Right lobe of liver (tissue), 6 donors: Measurements from ENCODE around the gene ATG2A. TPM values are rescaled to one million over a fixed set of nuclear protein-coding genes. Genes with fewer than 3 reads are reported as not detected.

Source experiments
- ATAC-seq, 4 donors: fragments of 200-7000 bp; cut with Tn5 transposase; one replicate each; pipeline ENCODE4 v1.9.1; 2020; ENCODE audit warnings: mild to moderate bottlenecking in 4 of 4, moderate library complexity in 4 of 4
- DNase-seq, 3 donors: peaks; one replicate each; pipeline ENCODE4 v3.0.0-alpha.2; 2020
- H3K27ac ChIP-seq, 3 donors: fragments of 200-600 bp; one replicate each; pipeline ENCODE4 v1.8.0; 2022
- H3K27me3 ChIP-seq, 2 donors: fragments of 200-600 bp; one replicate each; pipeline ENCODE4 v1.8.0; 2022
- H3K36me3 ChIP-seq, 4 donors: fragments of 200-600 bp; sonication (generic) in 1 of 4; one replicate each; pipeline versions ENCODE4 v1.5.1 to v1.8.0; 2017 to 2022; ENCODE audit warnings: control low read depth in 1 of 4
- H3K4me1 ChIP-seq, 4 donors: fragments of 200-600 bp; sonication (generic) in 1 of 4; one replicate each; pipeline versions ENCODE4 v1.5.1 to v1.8.0; 2017 to 2022; ENCODE audit warnings: control low read depth in 1 of 4
- H3K4me3 ChIP-seq, 3 donors: fragments of 200-600 bp; one replicate each; pipeline ENCODE4 v1.8.0; 2022
- H3K9me3 ChIP-seq, 4 donors: fragments of 200-600 bp; sonication (generic) in 1 of 4; one replicate each; pipeline versions ENCODE4 v1.5.1 to v1.8.0; 2017 to 2022; ENCODE audit warnings: control low read depth in 1 of 4
- CTCF ChIP-seq, 4 donors: fragments of 200-600 bp in 3 of 4; fragments of 450-650 bp in 1 of 4; IDR thresholded peaks; one replicate each; pipeline versions ENCODE4 v1.5.1 to v1.8.0; 2016 to 2022; ENCODE audit warnings: antibody characterized with exemption in 4 of 4, mild to moderate bottlenecking in 2 of 4
- POLR2A ChIP-seq: fragments of 450-650 bp; IDR thresholded peaks from one replicate; pipeline ENCODE4 v1.6.1; 2017; ENCODE audit warnings: antibody characterized with exemption, mild to moderate bottlenecking
- WGBS: methylation state at CpG from one replicate; pipeline ENCODE4 v1.1.6; 2018; ENCODE audit warnings: low coverage, low lambda C conversion rate; ENCODE audit not compliant: insufficient coverage; ENCODE audit errors: missing lambda C conversion rate; 5-methylcytosine and 5-hydroxymethylcytosine counted together
- intact Hi-C, 2 donors: fragments of 100-400 bp; cut with DNase I; formaldehyde crosslinking; loops; one replicate each; pipeline versions ENCODE4 v1.11.2 to v1.14.1; 2022
- total RNA-seq, 6 experiments: library from RNA; depleted of rRNA in 2 of 6; stranded (reverse); fragments of >200 nt in 2 of 6; fragmentation: NEBNext Ultra II Directional in 3 of 6; extraction: Animal tissue kit (Norgen Biotek cat#: 25700) in 3 of 6; gene quantifications; one replicate each; pipeline versions ENCODE4 v1.1.0 to v1.2.4, GENCODE V29; 2016 to 2023
- donor health status: DM: no; HTN: yes; CAD: no.
- donor health status: DM: no; HTN: no; CAD: no.
- donor health status: DM: no; HTN: no; CAD: no.
- donor health status: DM: no; HTN: yes; CAD: no.
- donor health status: DM: no; HTN: yes; CAD: no.

The ATG2A gene
- total RNA-seq, 6 experiments from 2014 or later = 26.4 to 42.9 (median 32.2) TPM

- no peak overlapping the region for H3K27ac ChIP-seq
- no peak for ATAC-seq
- H3K27me3 ChIP-seq = no peaks in the 10 kb centered on the region
- intact Hi-C loops = no loop called here
- peaks cover 5 to 72% (median 32%) of the 10 kb centered on the region in 4 donors for H3K36me3 ChIP-seq
- peaks cover 0 to 7% (median 3%) of the 10 kb centered on the region in 4 donors for H3K4me1 ChIP-seq
- H3K9me3 ChIP-seq = no peaks in the 10 kb centered on the region
- no peak for DNase-seq
- TF ChIP-seq CTCF (IDR thresholded peaks at IDR 0.05) = no peak
- TF ChIP-seq POLR2A = no peak
- no CpG with 5 or more reads among the region's 7 CpGs for WGBS
- no peak overlapping the region for H3K4me3 ChIP-seq
Measured at GRCh38 chr11:64911142-64911541, 5.9 kb downstream of the ATG2A start.

GRCh38 chr11:64910451-64911093 is 6.4 kb downstream of the ATG2A start:
- no CpG with 5 or more reads among the region's 27 CpGs for WGBS
- no peaks in the 10 kb centered on the region for H3K27me3 ChIP-seq
- intact Hi-C loops = no loop called here
- ATAC-seq (no peak), DNase-seq (no peak)
- no peak for TF ChIP-seq CTCF (IDR thresholded peaks at IDR 0.05)
- TF ChIP-seq POLR2A = no peak
- H3K4me1 ChIP-seq = peaks cover 0 to 2% (median under 1%) of the 10 kb centered on the region in 4 donors
- no peak overlapping the region for H3K27ac ChIP-seq
- H3K36me3 ChIP-seq = peaks cover 5 to 78% (median 33%) of the 10 kb centered on the region in 4 donors
- H3K9me3 ChIP-seq = no peaks in the 10 kb centered on the region
- H3K4me3 ChIP-seq = no peak overlapping the region

- H3K27ac ChIP-seq = no peak overlapping the region
- H3K4me1 ChIP-seq = no peaks in the 10 kb centered on the region
- intact Hi-C loops = no loop called here
- H3K36me3 ChIP-seq = peaks cover 5 to 86% (median 35%) of the 10 kb centered on the region in 4 donors
- no peak for DNase-seq
- TF ChIP-seq POLR2A (no peak), CTCF (IDR thresholded peaks at IDR 0.05) (no peak)
- no CpG with 5 or more reads among the region's 39 CpGs for WGBS
- no peaks in the 10 kb centered on the region for H3K27me3 ChIP-seq
- no peaks in the 10 kb centered on the region for H3K9me3 ChIP-seq
- ATAC-seq = no peak
- H3K4me3 ChIP-seq = no peak overlapping the region
Measured at GRCh38 chr11:64909653-64910343, 7.2 kb downstream of the ATG2A start.

GRCh38 chr11:64908766-64909165 is 8.2 kb downstream of the ATG2A start:
- 57% methylated on average over 3 of the region's 11 CpGs for WGBS
- no peaks in the 10 kb centered on the region for H3K27me3 ChIP-seq
- no peaks in the 10 kb centered on the region for H3K4me1 ChIP-seq
- no peaks in the 10 kb centered on the region for H3K9me3 ChIP-seq
- peaks cover 5 to 82% (median 36%) of the 10 kb centered on the region in 4 donors for H3K36me3 ChIP-seq
- no peak overlapping the region for H3K27ac ChIP-seq
- H3K4me3 ChIP-seq = no peak overlapping the region
- no peak for TF ChIP-seq POLR2A
- no peak for TF ChIP-seq CTCF (IDR thresholded peaks at IDR 0.05)
- ATAC-seq (no peak), DNase-seq (no peak)
- intact Hi-C loops = no loop called here
